ENCODE data around the gene CHN2. TPM values are rescaled to one million over a fixed set of nuclear protein-coding genes. Genes with fewer than 3 reads are reported as not detected.

The CHN2 gene
- polyA plus RNA-seq, 1 donor from 2014 or later: 136 TPM

GRCh38 chr7:29335188-29336083, 140.9 kb downstream of the CHN2 start:
- Histone ChIP-seq H3K9me2 (ENCODE audit: insufficient read depth, low read length) (no peaks in the 10 kb centered on the region), H3K79me2 (replicated peaks; ENCODE audit: insufficient read depth, low read length) (peaks cover 3% of the 10 kb centered on the region), H3K36me3 (ENCODE audit: insufficient read depth, low read length) (no peaks in the 10 kb centered on the region), H3K4me2 (ENCODE audit: low read length) (no peak overlapping the region), H3K27me3 (ENCODE audit: insufficient read depth, low read depth, low read length) (no peaks in the 10 kb centered on the region), H3F3A (ENCODE audit: insufficient read depth, low read length, poor library complexity, severe bottlenecking) (no peaks in the 10 kb centered on the region), H3K4me3 (ENCODE audit: low read length) (no peak overlapping the region), H2AFZ (ENCODE audit: low read depth, low read length) (no peak overlapping the region), H4K20me1 (ENCODE audit: insufficient read depth) (peaks cover 3% of the 10 kb centered on the region), H3K9me3 (ENCODE audit: low read length) (no peaks in the 10 kb centered on the region), H3K27ac (ENCODE audit: low read length) (no peak overlapping the region), H3K9ac (ENCODE audit: low read length) (no peak overlapping the region)
- no peak for TF ChIP-seq REST (IDR thresholded peaks at IDR 0.05; ENCODE audit: borderline replicate concordance)
- TF ChIP-seq EZH2 (IDR thresholded peaks at IDR 0.05; ENCODE audit: borderline replicate concordance, insufficient read depth, low read length, poor library complexity, severe bottlenecking): no peak
- no peak for TF ChIP-seq EP300 (conservative IDR thresholded peaks at IDR 0.05; ENCODE audit: poor library complexity, severe bottlenecking)
- TF ChIP-seq CTCF (IDR thresholded peaks at IDR 0.05; ENCODE audit: poor library complexity, severe bottlenecking): no peak
- no peak for TF ChIP-seq TAF1 (IDR thresholded peaks at IDR 0.05; ENCODE audit: low read depth)
- TF ChIP-seq SMC3 (conservative IDR thresholded peaks at IDR 0.05; ENCODE audit: poor library complexity): no peak
- no peak for TF ChIP-seq RAD21 (conservative IDR thresholded peaks at IDR 0.05)
- TF ChIP-seq MXI1 (conservative IDR thresholded peaks at IDR 0.05; ENCODE audit: poor library complexity, severe bottlenecking): no peak
- no peak for TF ChIP-seq POLR2AphosphoS5 (IDR thresholded peaks at IDR 0.05)

- no peak overlapping the region for H2AFZ ChIP-seq (ENCODE audit: low read depth, low read length)
- H3K27ac ChIP-seq (ENCODE audit: low read length): peak overlapping the region; percentile 25
- H3K79me2 ChIP-seq (replicated peaks; ENCODE audit: insufficient read depth, low read length): peaks cover 9% of the 10 kb centered on the region
- TF ChIP-seq RAD21 (conservative IDR thresholded peaks at IDR 0.05): no peak
- peak; percentile 55 for TF ChIP-seq EP300 (conservative IDR thresholded peaks at IDR 0.05; ENCODE audit: poor library complexity, severe bottlenecking)
- TF ChIP-seq POLR2AphosphoS5 (IDR thresholded peaks at IDR 0.05): no peak
- no peak for TF ChIP-seq TAF1 (IDR thresholded peaks at IDR 0.05; ENCODE audit: low read depth)
- TF ChIP-seq CTCF (IDR thresholded peaks at IDR 0.05; ENCODE audit: poor library complexity, severe bottlenecking): no peak
- no peaks in the 10 kb centered on the region for H3F3A ChIP-seq (ENCODE audit: insufficient read depth, low read length, poor library complexity, severe bottlenecking)
- H3K4me2 ChIP-seq (ENCODE audit: low read length): no peak overlapping the region
- H3K9me2 ChIP-seq (ENCODE audit: insufficient read depth, low read length): no peaks in the 10 kb centered on the region
- no peaks in the 10 kb centered on the region for H3K9me3 ChIP-seq (ENCODE audit: low read length)
- H3K4me3 ChIP-seq (ENCODE audit: low read length): peak overlapping the region; percentile 11
- H3K27me3 ChIP-seq (ENCODE audit: insufficient read depth, low read depth, low read length): no peaks in the 10 kb centered on the region
- H3K36me3 ChIP-seq (ENCODE audit: insufficient read depth, low read length): no peaks in the 10 kb centered on the region
- H4K20me1 ChIP-seq (ENCODE audit: insufficient read depth): no peaks in the 10 kb centered on the region
- no peak overlapping the region for H3K9ac ChIP-seq (ENCODE audit: low read length)
These were observed 143.1 kb downstream of the CHN2 start for GRCh38 chr7:29337546-29338116.
